A549 (cell line): Measurements from ENCODE around the gene NAP1L1. TPM values are rescaled to one million over a fixed set of nuclear protein-coding genes. Genes with fewer than 3 reads are reported as not detected.

Experiments used
- ATAC-seq, 2 experiments: fragments of 200-7000 bp in 1 of 2; fragments of >200 bp in 1 of 2; cut with Nextera tagmentation in 1 of 2; cut with Tn5 transposase in 1 of 2; 3 replicates each; pipeline versions ENCODE4 v1.8.0 to v1.9.1; 2018 to 2020; ENCODE audit warnings: mild to moderate bottlenecking in 1 of 2, moderate library complexity in 1 of 2
- CTCF ChIA-PET: fragments of 300-600 bp; sonication (Branson Sonifier 250); formaldehyde crosslinking; extraction: SDS; loops from one replicate; lab custom pipeline; 2021; ENCODE audit warnings: antibody characterized with exemption, inconsistent platforms; lab: Yijun Ruan, JAX
- POLR2A ChIA-PET: fragments of 350-600 bp; formaldehyde crosslinking; extraction: SDS; loops from one replicate; lab custom pipeline; 2021; ENCODE audit warnings: antibody characterized with exemption, inconsistent platforms; lab: Yijun Ruan, JAX
- DNase-seq, 2 experiments: peaks; one replicate each; pipeline versions ENCODE4 v3.0.0 to v3.0.0-alpha.2; 2011 to 2016; ENCODE audit warnings: low read depth in 1 of 2, low spot score in 1 of 2
- FAIRE-seq: peaks from 2 replicates; lab custom pipeline; 2011; peaks lifted over from hg19 to GRCh38; lab: Jason Lieb, UNC
- H3K27ac ChIP-seq, 2 experiments: fragments of >200 bp; sonication (Bioruptor Twin); formaldehyde crosslinking; 3 replicates each; pipeline ENCODE4 v1.5.1; 2016 to 2017
- H3K4me1 ChIP-seq: fragments of >200 bp; sonication (Bioruptor Twin); formaldehyde crosslinking; 3 replicates; pipeline ENCODE4 v1.6.1; 2016
- H3K4me2 ChIP-seq: fragments of >200 bp; sonication (Bioruptor Twin); formaldehyde crosslinking; 3 replicates; pipeline ENCODE4 v1.6.1; 2016
- H3K4me3 ChIP-seq: fragments of >200 bp; sonication (Bioruptor Twin); formaldehyde crosslinking; 3 replicates; pipeline ENCODE4 v1.5.1; 2016
- H3K9me3 ChIP-seq: fragments of >200 bp; sonication (Bioruptor Twin); formaldehyde crosslinking; 3 replicates; pipeline ENCODE4 v1.6.1; 2016
- CEBPB ChIP-seq, 2 experiments: fragments of >200 bp in 1 of 2; sonication (Bioruptor Twin) in 1 of 2; formaldehyde crosslinking in 1 of 2; IDR thresholded peaks; 2 replicates each; pipeline ENCODE4 v1.6.1; 2012 to 2016
- E2F6 ChIP-seq: IDR thresholded peaks from 2 replicates; pipeline ENCODE4 v1.6.1; 2012; ENCODE audit warnings: low read depth, borderline replicate concordance
- EHMT2 ChIP-seq: fragments of 200-600 bp; sonication (generic); IDR thresholded peaks from 2 replicates; pipeline ENCODE4 v1.6.1; 2016; ENCODE audit warnings: antibody characterized with exemption, low read depth, mild to moderate bottlenecking, moderate library complexity
- EP300 ChIP-seq, 2 experiments: fragments of >200 bp; sonication (Bioruptor Twin); formaldehyde crosslinking; IDR thresholded peaks; 2 replicates in 1 of 2; 3 replicates in 1 of 2; pipeline ENCODE4 v1.6.1; 2016 to 2017
- ESRRA ChIP-seq: fragments of 150-350 bp; IDR thresholded peaks from 2 replicates; pipeline ENCODE4 v1.6.1; 2014; ENCODE audit warnings: mild to moderate bottlenecking, low read length, borderline replicate concordance
- FOSL2 ChIP-seq, 2 experiments: fragments of 450-650 bp in 1 of 2; fragments of >200 bp in 1 of 2; sonication (Bioruptor Twin) in 1 of 2; formaldehyde crosslinking; IDR thresholded peaks; 2 replicates each; pipeline versions ENCODE4 v1.5.0 to v1.6.1; 2016 to 2020; ENCODE audit warnings: mild to moderate bottlenecking in 1 of 2, moderate library complexity in 1 of 2
- HMGXB4 ChIP-seq: fragments of 250-450 bp; sonication (Bioruptor Pico); IDR thresholded peaks from 2 replicates; pipeline ENCODE4 v1.5.0; 2021; ENCODE audit warnings: mild to moderate bottlenecking, moderate library complexity, borderline replicate concordance
- HOXA7 ChIP-seq: fragments of 250-450 bp; sonication (Bioruptor Pico); IDR thresholded peaks from 2 replicates; pipeline ENCODE4 v1.5.0; 2020; ENCODE audit warnings: mild to moderate bottlenecking, moderate library complexity
- HOXB13 ChIP-seq: fragments of 250-450 bp; sonication (Bioruptor Pico); IDR thresholded peaks from 2 replicates; pipeline ENCODE4 v1.5.0; 2020; ENCODE audit warnings: low read depth, mild to moderate bottlenecking, moderate library complexity
- HOXB5 ChIP-seq: fragments of 250-450 bp; sonication (Bioruptor Pico); IDR thresholded peaks from 2 replicates; pipeline ENCODE4 v1.5.0; 2020; ENCODE audit warnings: mild to moderate bottlenecking, moderate library complexity
- JUN ChIP-seq, 2 experiments: fragments of >200 bp; sonication (Bioruptor Twin); formaldehyde crosslinking; IDR thresholded peaks; 2 replicates in 1 of 2; 3 replicates in 1 of 2; pipeline ENCODE4 v1.6.1; 2016 to 2017
- JUNB ChIP-seq: fragments of >200 bp; sonication (Bioruptor Twin); formaldehyde crosslinking; IDR thresholded peaks from 2 replicates; pipeline ENCODE4 v1.6.1; 2016
- MAZ ChIP-seq: fragments of 150-350 bp; IDR thresholded peaks from 2 replicates; pipeline ENCODE4 v1.6.1; 2014; ENCODE audit warnings: antibody characterized with exemption, low read depth, low read length, borderline replicate concordance
- MYC ChIP-seq: IDR thresholded peaks from 2 replicates; pipeline ENCODE4 v1.6.1; 2012; ENCODE audit warnings: mild to moderate bottlenecking, inconsistent platforms, low read length, improper control_type of control experiment, borderline replicate concordance
- NFE2L2 ChIP-seq: fragments of 150-350 bp; conservative IDR thresholded peaks from 2 replicates; pipeline ENCODE4 v1.6.1; 2014; ENCODE audit warnings: low read length
- POLR2AphosphoS2 ChIP-seq: conservative IDR thresholded peaks from 2 replicates; pipeline ENCODE4 v1.6.1; 2012; ENCODE audit warnings: low read length, improper control_type of control experiment, inconsistent platforms
- RAD21 ChIP-seq, 2 experiments: fragments of >200 bp in 1 of 2; sonication (Bioruptor Twin) in 1 of 2; formaldehyde crosslinking in 1 of 2; IDR thresholded peaks in 1 of 2; conservative IDR thresholded peaks in 1 of 2; 2 replicates in 1 of 2; 3 replicates in 1 of 2; pipeline ENCODE4 v1.6.1; 2012 to 2018; ENCODE audit warnings: inconsistent platforms in 1 of 2
- RCOR1 ChIP-seq: fragments of 150-350 bp; IDR thresholded peaks from 2 replicates; pipeline ENCODE4 v1.6.1; 2014; ENCODE audit warnings: antibody characterized with exemption, low read length, low read depth
- RNF2 ChIP-seq: fragments of 200-600 bp; sonication (generic); IDR thresholded peaks from 2 replicates; pipeline ENCODE4 v1.6.1; 2016; ENCODE audit warnings: low read depth, mild to moderate bottlenecking, antibody characterized with exemption, moderate library complexity, borderline replicate concordance
- TP53 ChIP-seq: fragments of 250-450 bp; sonication (Bioruptor Pico); IDR thresholded peaks from 2 replicates; pipeline ENCODE4 v1.5.0; 2021; ENCODE audit warnings: mild to moderate bottlenecking, moderate library complexity
- ZC3H11A ChIP-seq: fragments of 450-650 bp; IDR thresholded peaks from 2 replicates; pipeline ENCODE4 v1.6.1; 2014; ENCODE audit warnings: antibody characterized with exemption, mild to moderate bottlenecking
- WGBS: methylation state at CpG from one replicate; pipeline ENCODE4 v1.1.6; 2017; ENCODE audit errors: missing lambda C conversion rate; 5-methylcytosine and 5-hydroxymethylcytosine counted together
- polyA plus RNA-seq, 4 experiments: library from polyadenylated mRNA; depleted of rRNA in 3 of 4; stranded (reverse); fragments of >200 nt; fragmentation: RNase III in 1 of 4; extraction: RNeasy Plus Mini Kit Qiagen cat#74134 plus additional on column Dnase treatment in 1 of 4; gene quantifications; 2 replicates in 3 of 4; 3 replicates in 1 of 4; pipeline ENCODE4 v1.2.3, GENCODE V29; 2011 to 2017
- TF ChIP-seq, protein P1 (sequence below): fragments of 250-450 bp; sonication (Bioruptor Pico); IDR thresholded peaks from 2 replicates; pipeline ENCODE4 v1.5.0; 2020; ENCODE audit warnings: low read depth, mild to moderate bottlenecking, moderate library complexity
- TF ChIP-seq, protein P2 (sequence below): IDR thresholded peaks from 2 replicates; pipeline ENCODE4 v1.6.1; 2012
- TF ChIP-seq, protein P3 (sequence below): fragments of 150-350 bp; IDR thresholded peaks from 2 replicates; pipeline ENCODE4 v1.6.1; 2014; ENCODE audit warnings: low read depth, mild to moderate bottlenecking, low read length

NAP1L1 gene
- polyA plus RNA-seq, 2 of the 4 experiments (the other 2 are of a cell fraction), result 709 to 943 TPM

GRCh38 chr12:76024102-76024781, 60.2 kb downstream of the NAP1L1 start (continued):
- TF ChIP-seq HMGXB4 (CRISPR knock-in tag) (peak; percentile 80; the same call in 1 of the 2 replicates), RNF2 (no peak), EP300 (IDR thresholded peaks at IDR 0.05) (no peak), HOXB5 (CRISPR knock-in tag) (0 out of 2 replicates have a peak, but pooled peaks have one; percentile 53), JUN (IDR thresholded peaks at IDR 0.05) (no peak; a peak in 1 of 5 replicates)
- TF ChIP-seq, protein P1, sequence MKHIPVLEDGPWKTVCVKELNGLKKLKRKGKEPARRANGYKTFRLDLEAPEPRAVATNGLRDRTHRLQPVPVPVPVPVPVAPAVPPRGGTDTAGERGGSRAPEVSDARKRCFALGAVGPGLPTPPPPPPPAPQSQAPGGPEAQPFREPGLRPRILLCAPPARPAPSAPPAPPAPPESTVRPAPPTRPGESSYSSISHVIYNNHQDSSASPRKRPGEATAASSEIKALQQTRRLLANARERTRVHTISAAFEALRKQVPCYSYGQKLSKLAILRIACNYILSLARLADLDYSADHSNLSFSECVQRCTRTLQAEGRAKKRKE, result peak; percentile 54; the same call in 1 of the 2 replicates

GRCh38 chr12:76023069-76023690, 61.3 kb downstream of the NAP1L1 start:
- peak; percentile 2 to 25; a peak in 4 of 6 replicates for ATAC-seq
- H3K9me3 ChIP-seq, result no peaks in the 10 kb centered on the region
- 85% methylated on average over 2 of the region's 2 CpGs for WGBS
- no peak for FAIRE-seq
- H3K4me1 ChIP-seq, result peaks cover 74% of the 10 kb centered on the region
- H3K27ac ChIP-seq, result peak overlapping the region; percentile 39 to 92
- TF ChIP-seq FOSL2 (IDR thresholded peaks at IDR 0.05) (no peak), FOSL2 (CRISPR knock-in tag; IDR thresholded peaks at IDR 0.05) (no peak), MAZ (no peak), HOXB13 (0 out of 2 replicates have a peak, but pooled peaks have one; percentile 38), POLR2AphosphoS2 (peak; percentile 56; the same call in 1 of the 2 replicates), MYC (no peak), TP53 (CRISPR knock-in tag) (0 out of 2 replicates have a peak, but pooled peaks have one; percentile 13)
- H3K4me3 ChIP-seq, result no peak overlapping the region
- no peak overlapping the region for H3K4me2 ChIP-seq
- CTCF ChIA-PET, result interaction anchor here (1.7 to 3.4 kb wide), 3 partner anchors 8 to 496 kb away, joined by 9 to 12 read pairs (median 9); partner anchors contain the start of gene PHLDA1
- POLR2A ChIA-PET, result interaction anchor here (1.6 to 3.8 kb wide), 5 partner anchors 8 to 512 kb away, joined by 4 to 45 read pairs (median 8); partner anchors contain the start of genes KRR1 and PHLDA1
- no peak for DNase-seq

DNA sequence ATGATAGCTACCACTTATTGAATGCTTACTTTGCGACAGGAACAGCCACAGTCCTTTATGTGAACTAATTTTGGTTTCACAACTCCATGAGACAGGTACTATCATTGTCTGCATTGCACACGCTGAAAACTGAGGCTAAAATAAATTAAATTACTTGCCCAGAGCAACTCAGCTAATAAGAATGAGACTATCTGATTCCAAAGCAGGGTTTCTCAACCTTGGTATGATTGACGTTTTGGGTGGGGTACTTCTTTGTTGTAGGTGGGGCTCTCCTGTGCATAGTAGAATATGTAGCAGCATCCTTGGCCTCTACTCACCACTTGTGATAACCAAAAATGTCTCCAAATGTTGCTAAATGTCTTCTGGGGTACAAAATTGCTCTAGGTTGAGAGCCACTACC, 62.0 kb downstream of the NAP1L1 start:
- no peak for FAIRE-seq
- no peak for DNase-seq
- H3K27ac ChIP-seq, result peak overlapping the region; percentile 39 to 92
- 86% methylated on average over 3 of the region's 3 CpGs for WGBS
- TF ChIP-seq ZC3H11A (no peak), RAD21 (conservative IDR thresholded peaks at IDR 0.05 in 1 of 2, IDR thresholded peaks at IDR 0.05 in 1 of 2) (no peak), HOXA7 (CRISPR knock-in tag) (no peak), JUNB (no peak), ESRRA (no peak), HOXB13 (no peak), MYC (no peak), RCOR1 (no peak), EHMT2 (no peak), E2F6 (no peak), EP300 (IDR thresholded peaks at IDR 0.05) (no peak), FOSL2 (IDR thresholded peaks at IDR 0.05) (no peak), FOSL2 (CRISPR knock-in tag; IDR thresholded peaks at IDR 0.05) (no peak), NFE2L2 (no peak), CEBPB (IDR thresholded peaks at IDR 0.05) (no peak)
- TF ChIP-seq, protein P2, sequence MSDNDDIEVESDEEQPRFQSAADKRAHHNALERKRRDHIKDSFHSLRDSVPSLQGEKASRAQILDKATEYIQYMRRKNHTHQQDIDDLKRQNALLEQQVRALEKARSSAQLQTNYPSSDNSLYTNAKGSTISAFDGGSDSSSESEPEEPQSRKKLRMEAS, result no peak
- TF ChIP-seq, protein P3, sequence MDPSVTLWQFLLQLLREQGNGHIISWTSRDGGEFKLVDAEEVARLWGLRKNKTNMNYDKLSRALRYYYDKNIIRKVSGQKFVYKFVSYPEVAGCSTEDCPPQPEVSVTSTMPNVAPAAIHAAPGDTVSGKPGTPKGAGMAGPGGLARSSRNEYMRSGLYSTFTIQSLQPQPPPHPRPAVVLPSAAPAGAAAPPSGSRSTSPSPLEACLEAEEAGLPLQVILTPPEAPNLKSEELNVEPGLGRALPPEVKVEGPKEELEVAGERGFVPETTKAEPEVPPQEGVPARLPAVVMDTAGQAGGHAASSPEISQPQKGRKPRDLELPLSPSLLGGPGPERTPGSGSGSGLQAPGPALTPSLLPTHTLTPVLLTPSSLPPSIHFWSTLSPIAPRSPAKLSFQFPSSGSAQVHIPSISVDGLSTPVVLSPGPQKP, result no peak
- no peak overlapping the region for H3K4me2 ChIP-seq
- H3K9me3 ChIP-seq, result no peaks in the 10 kb centered on the region
- CTCF ChIA-PET, result interaction anchor here (0.7 to 3.4 kb wide), 4 partner anchors 8 to 495 kb away, joined by 3 to 12 read pairs (median 6); partner anchors contain the start of gene PHLDA1
- H3K4me3 ChIP-seq, result no peak overlapping the region
- ATAC-seq, result no peak
- H3K4me1 ChIP-seq, result peaks cover 74% of the 10 kb centered on the region
- POLR2A ChIA-PET, result interaction anchor here (3.8 kb wide), 1 partner anchor 9 kb away, joined by 45 read pairs; the partner anchor contains the start of gene PHLDA1
